Mesothelial cell of epicardium (in vitro differentiated cells): ENCODE results near the gene RARS1. TPM values are rescaled to one million over a fixed set of nuclear protein-coding genes. Genes with fewer than 3 reads are reported as not detected.

ENCODE experiments used
- DNase-seq, 2 experiments: peaks; one replicate each; pipeline ENCODE4 v3.0.0; 2021; ENCODE audit warnings: low spot score in 2 of 2; ENCODE audit not compliant: unreplicated experiment in 2 of 2
- H3K27ac Mint-ChIP-seq: 2 replicates; pipeline ENCODE4 v1.8.0; 2021; ENCODE audit warnings: mixed read lengths
- H3K27me3 Mint-ChIP-seq: 2 replicates; pipeline ENCODE4 v1.8.0; 2021; ENCODE audit warnings: low read depth, mixed read lengths
- H3K36me3 Mint-ChIP-seq: 2 replicates; pipeline ENCODE4 v1.8.0; 2021; ENCODE audit warnings: mixed read lengths
- H3K4me1 Mint-ChIP-seq: 2 replicates; pipeline ENCODE4 v1.8.0; 2021; ENCODE audit warnings: mixed read lengths
- H3K4me3 Mint-ChIP-seq: 2 replicates; pipeline ENCODE4 v1.8.0; 2021; ENCODE audit warnings: mild to moderate bottlenecking, moderate library complexity, mixed read lengths
- H3K9me3 Mint-ChIP-seq: 2 replicates; pipeline ENCODE4 v1.8.0; 2021; ENCODE audit warnings: mixed read lengths
- total RNA-seq: library from RNA; stranded (reverse); gene quantifications from 3 replicates; pipeline ENCODE4 v1.2.1, GENCODE V29; 2021
- TF ChIP-seq, protein P1 (sequence below): fragments of 200-600 bp; sonication (generic); IDR thresholded peaks from one replicate; pipeline ENCODE4 v1.5.0; 2021; ENCODE audit warnings: antibody characterized with exemption; ENCODE audit not compliant: unreplicated experiment

Gene RARS1
- total RNA-seq, 1 donor from 2014 or later = 98.2 TPM

DNA sequence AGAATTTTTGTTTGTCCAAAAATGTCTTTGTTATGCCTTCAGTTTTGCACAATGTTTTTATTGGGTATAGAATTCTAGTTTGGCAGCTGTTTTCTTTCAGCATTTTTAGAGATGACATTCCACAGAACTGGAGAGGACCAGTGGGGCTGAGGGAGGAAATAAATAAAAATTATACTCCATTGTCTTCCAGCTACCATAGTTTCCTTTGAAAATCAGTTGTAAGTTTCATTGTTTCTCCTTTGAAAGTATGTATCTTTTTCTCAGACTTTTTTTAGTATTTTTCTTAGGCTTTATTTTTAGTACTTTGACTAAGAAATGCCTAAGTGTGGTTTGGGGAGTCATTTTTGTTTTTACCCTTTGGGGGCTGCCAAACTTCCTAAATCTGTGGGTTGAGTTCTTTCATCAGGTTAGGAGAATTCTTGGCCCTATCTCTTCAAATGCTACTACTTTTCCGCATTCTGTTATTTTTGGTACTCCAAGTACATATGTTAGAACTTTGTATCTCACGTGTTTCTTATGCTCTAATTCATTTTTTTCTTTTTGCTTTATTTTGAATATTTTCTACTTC, 27.7 kb downstream of the RARS1 start:
- Mint-ChIP-seq H3K36me3 (peaks cover 78% of the 10 kb centered on the region), H3K27ac (no peak overlapping the region), H3K9me3 (peaks cover 41% of the 10 kb centered on the region), H3K27me3 (no peaks in the 10 kb centered on the region), H3K4me1 (no peaks in the 10 kb centered on the region), H3K4me3 (no peak overlapping the region)
- DNase-seq = no peak
- TF ChIP-seq, protein P1, sequence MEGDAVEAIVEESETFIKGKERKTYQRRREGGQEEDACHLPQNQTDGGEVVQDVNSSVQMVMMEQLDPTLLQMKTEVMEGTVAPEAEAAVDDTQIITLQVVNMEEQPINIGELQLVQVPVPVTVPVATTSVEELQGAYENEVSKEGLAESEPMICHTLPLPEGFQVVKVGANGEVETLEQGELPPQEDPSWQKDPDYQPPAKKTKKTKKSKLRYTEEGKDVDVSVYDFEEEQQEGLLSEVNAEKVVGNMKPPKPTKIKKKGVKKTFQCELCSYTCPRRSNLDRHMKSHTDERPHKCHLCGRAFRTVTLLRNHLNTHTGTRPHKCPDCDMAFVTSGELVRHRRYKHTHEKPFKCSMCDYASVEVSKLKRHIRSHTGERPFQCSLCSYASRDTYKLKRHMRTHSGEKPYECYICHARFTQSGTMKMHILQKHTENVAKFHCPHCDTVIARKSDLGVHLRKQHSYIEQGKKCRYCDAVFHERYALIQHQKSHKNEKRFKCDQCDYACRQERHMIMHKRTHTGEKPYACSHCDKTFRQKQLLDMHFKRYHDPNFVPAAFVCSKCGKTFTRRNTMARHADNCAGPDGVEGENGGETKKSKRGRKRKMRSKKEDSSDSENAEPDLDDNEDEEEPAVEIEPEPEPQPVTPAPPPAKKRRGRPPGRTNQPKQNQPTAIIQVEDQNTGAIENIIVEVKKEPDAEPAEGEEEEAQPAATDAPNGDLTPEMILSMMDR = no peak

DNA sequence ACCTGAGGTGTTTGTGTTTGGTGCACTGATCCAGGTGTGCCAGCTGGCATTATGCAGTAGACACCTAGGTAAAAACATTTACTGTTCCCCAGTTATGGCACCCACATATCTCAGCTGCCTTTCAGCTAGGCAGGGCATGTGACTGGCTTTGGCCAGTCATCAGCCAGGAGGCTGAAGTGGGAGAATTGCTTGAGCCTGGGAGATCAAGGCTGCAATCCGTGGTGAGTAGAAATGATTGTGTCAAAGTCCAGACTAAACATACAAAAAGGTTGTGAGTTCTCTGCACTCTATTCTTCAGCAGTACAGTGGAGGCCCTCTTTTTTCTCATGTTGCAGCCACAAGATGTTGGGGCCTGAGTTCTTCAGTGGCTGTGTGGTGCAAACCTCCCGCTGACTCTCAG, 39.6 kb downstream of the RARS1 start:
- Mint-ChIP-seq H3K27me3 (peaks cover 29% of the 10 kb centered on the region), H3K36me3 (peaks cover 1% of the 10 kb centered on the region), H3K27ac (no peak overlapping the region), H3K9me3 (no peaks in the 10 kb centered on the region), H3K4me1 (peaks cover 4% of the 10 kb centered on the region), H3K4me3 (no peak overlapping the region)
- TF ChIP-seq, protein P1 = no peak
- no peak for DNase-seq

DNA sequence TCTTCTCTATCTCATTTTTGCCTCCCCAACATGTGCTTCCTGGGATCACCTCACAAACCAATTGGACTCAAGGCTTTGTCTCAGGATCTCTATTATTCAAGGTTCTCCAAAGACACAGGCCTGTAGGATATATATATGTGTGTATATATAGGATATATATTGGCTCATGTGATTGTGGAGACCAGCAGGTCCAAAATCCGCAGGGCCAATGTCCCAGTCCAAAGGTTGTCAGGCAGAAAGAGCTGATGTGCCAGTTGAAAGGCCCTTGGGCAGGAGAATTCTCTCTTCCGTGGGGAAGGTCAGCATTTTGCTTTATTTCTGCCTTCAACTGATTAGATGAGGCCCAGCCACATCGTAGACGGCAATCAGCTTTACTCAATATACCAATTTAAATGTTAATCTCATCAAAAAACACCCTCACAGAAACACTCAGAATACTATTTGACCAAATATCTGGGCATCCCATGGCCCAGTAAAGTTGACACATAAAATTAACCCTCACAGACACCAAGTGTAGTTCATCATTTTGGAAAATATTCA, 41.6 kb downstream of the RARS1 start:
- TF ChIP-seq, protein P1 = no peak
- Mint-ChIP-seq H3K36me3 (no peaks in the 10 kb centered on the region), H3K4me3 (peak overlapping the region; percentile 8), H3K4me1 (peaks cover 4% of the 10 kb centered on the region), H3K27me3 (peaks cover 47% of the 10 kb centered on the region), H3K9me3 (no peaks in the 10 kb centered on the region), H3K27ac (no peak overlapping the region)
- DNase-seq = no peak

DNA sequence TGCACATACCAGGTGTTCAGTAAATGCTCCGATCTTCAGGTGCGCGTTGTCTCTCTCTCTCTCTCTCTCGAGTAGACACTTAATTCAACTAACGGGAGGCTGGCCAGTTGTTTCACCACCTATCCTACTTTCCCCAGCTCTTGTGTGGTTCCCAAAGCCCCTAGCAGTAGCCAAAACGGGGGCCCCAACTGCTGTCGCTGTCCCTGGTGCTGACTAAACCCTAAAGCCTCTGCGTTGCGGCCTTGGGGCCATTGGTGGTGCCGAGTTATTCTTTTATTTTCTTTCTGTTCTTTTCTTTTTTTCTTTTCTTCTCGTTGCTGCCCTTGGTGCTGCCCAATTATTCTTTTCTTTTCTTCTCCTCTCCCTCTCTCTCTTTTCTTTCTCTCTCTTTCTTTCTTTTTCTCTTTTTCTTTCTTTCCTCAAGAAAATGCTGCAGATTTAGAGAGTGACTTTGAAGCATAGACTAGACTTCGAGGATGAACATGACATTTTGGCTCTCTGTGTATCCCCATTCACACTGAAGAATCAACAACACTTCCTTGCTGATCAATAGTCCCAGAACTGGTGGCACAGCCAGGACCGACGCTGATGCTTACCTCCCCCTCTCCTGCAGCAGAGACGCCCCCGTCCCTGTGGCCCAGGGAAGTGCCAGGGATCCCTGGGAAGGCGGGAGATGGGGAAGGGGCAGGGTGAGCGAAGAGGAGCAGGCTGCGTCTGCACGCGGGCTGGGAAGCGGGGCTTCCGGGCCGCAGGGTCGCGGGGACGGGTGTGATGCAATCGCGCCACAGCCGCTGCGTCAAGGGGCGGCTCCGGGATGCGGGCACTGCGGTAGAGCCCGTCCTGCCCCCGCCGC, 42.5 kb downstream of the RARS1 start, which contains the start of gene FBLL1:
Gene FBLL1 (plus strand): TSS at position 785 of the 853 bp plus-strand sequence. CDS start 200 bp downstream, outside the sequence.
- Mint-ChIP-seq H3K36me3 (no peaks in the 10 kb centered on the region), H3K27me3 (peaks cover 54% of the 10 kb centered on the region), H3K27ac (no peak within 1 kb of the TSS), H3K9me3 (no peaks in the 10 kb centered on the region), H3K4me1 (peaks cover 4% of the 10 kb centered on the region), H3K4me3 (peak within 1 kb of the TSS; percentile 63)
- peak in 1 of 2 experiments; percentile 69 for DNase-seq
- TF ChIP-seq, protein P1 = no peak

GRCh38 chr5:168529374-168530234, 43.3 kb downstream of the RARS1 start:
- no peak for DNase-seq
- no peaks in the 10 kb centered on the region for H3K9me3 Mint-ChIP-seq
- no peaks in the 10 kb centered on the region for H3K36me3 Mint-ChIP-seq
- no peak overlapping the region for H3K27ac Mint-ChIP-seq
- H3K4me1 Mint-ChIP-seq = peaks cover 4% of the 10 kb centered on the region
- H3K4me3 Mint-ChIP-seq = peak overlapping the region; percentile 63
- TF ChIP-seq, protein P1 = no peak
- peaks cover 54% of the 10 kb centered on the region for H3K27me3 Mint-ChIP-seq
